Liver (tissue), 9 donors: Measurements from ENCODE around the gene PCDH9. TPM values are rescaled to one million over a fixed set of nuclear protein-coding genes. Genes with fewer than 3 reads are reported as not detected.

ENCODE experiments used
- DNase-seq: peaks from one replicate; pipeline ENCODE4 v3.0.0-alpha.2; 2017; ENCODE audit warnings: low spot score
- H3K27ac ChIP-seq, 2 donors: one replicate each; pipeline ENCODE4 v1.7.0; 2013; ENCODE audit warnings: inconsistent platforms in 2 of 2, low read length in 2 of 2, control low read depth in 1 of 2, low read depth in 1 of 2, mild to moderate bottlenecking in 1 of 2
- H3K27me3 ChIP-seq, 4 donors: one replicate each; pipeline versions ENCODE4 v1.6.1 to v1.7.0; 2013; ENCODE audit warnings: low read length in 3 of 4, inconsistent platforms in 1 of 4, mild to moderate bottlenecking in 1 of 4, moderate library complexity in 1 of 4; ENCODE audit not compliant: control insufficient read depth in 4 of 4, insufficient read depth in 4 of 4
- H3K36me3 ChIP-seq, 4 donors: one replicate each; pipeline versions ENCODE4 v1.6.1 to v1.7.0; 2013; ENCODE audit warnings: low read length in 3 of 4, mild to moderate bottlenecking in 3 of 4, low read depth in 1 of 4, moderate library complexity in 1 of 4; ENCODE audit not compliant: control insufficient read depth in 4 of 4, insufficient read depth in 3 of 4
- H3K4me1 ChIP-seq, 4 donors: one replicate each; pipeline versions ENCODE4 v1.6.1 to v1.7.0; 2013; ENCODE audit warnings: low read length in 3 of 4, mild to moderate bottlenecking in 3 of 4, moderate library complexity in 1 of 4; ENCODE audit not compliant: control insufficient read depth in 4 of 4, insufficient read depth in 4 of 4
- H3K4me3 ChIP-seq, 3 donors: one replicate each; pipeline versions ENCODE4 v1.6.1 to v1.7.0; 2013; ENCODE audit warnings: low read length in 3 of 3, control low read depth in 1 of 3, low read depth in 1 of 3, mild to moderate bottlenecking in 1 of 3
- H3K9ac ChIP-seq, 2 donors: one replicate each; pipeline ENCODE4 v1.7.0; 2013; ENCODE audit warnings: low read length in 2 of 2, mild to moderate bottlenecking in 2 of 2, moderate library complexity in 2 of 2, control low read depth in 1 of 2, low read depth in 1 of 2
- H3K9me3 ChIP-seq, 4 donors: one replicate each; pipeline versions ENCODE4 v1.6.1 to v1.7.0; 2013; ENCODE audit warnings: low read length in 3 of 4; ENCODE audit not compliant: control insufficient read depth in 4 of 4
- ATF3 ChIP-seq: IDR thresholded peaks from 2 replicates; pipeline ENCODE4 v1.6.1; 2016; ENCODE audit warnings: antibody characterized with exemption
- CTCF ChIP-seq: fragments of 150-350 bp; IDR thresholded peaks from 2 replicates; pipeline ENCODE4 v1.5.1; 2017; ENCODE audit warnings: improper control_type of control experiment, low read depth, low read length; ENCODE audit not compliant: missing input control
- EGR1 ChIP-seq, 2 donors: IDR thresholded peaks; 2 replicates each; pipeline ENCODE4 v1.6.1; 2016 to 2018; ENCODE audit warnings: antibody characterized with exemption in 2 of 2, low read depth in 2 of 2
- FOXA1 ChIP-seq: IDR thresholded peaks from 2 replicates; pipeline ENCODE4 v1.6.1; 2016; ENCODE audit warnings: antibody characterized with exemption
- FOXA2 ChIP-seq: IDR thresholded peaks from 2 replicates; pipeline ENCODE4 v1.6.1; 2016; ENCODE audit warnings: antibody characterized with exemption
- GABPA ChIP-seq, 2 donors: IDR thresholded peaks in 1 of 2; conservative IDR thresholded peaks in 1 of 2; 2 replicates each; pipeline ENCODE4 v1.6.1; 2016; ENCODE audit warnings: antibody characterized with exemption in 2 of 2, mild to moderate bottlenecking in 1 of 2, moderate library complexity in 1 of 2
- HNF4A ChIP-seq, 2 donors: conservative IDR thresholded peaks; 2 replicates each; pipeline ENCODE4 v1.6.1; 2016; ENCODE audit warnings: antibody characterized with exemption in 2 of 2, mild to moderate bottlenecking in 2 of 2
- HNF4G ChIP-seq: IDR thresholded peaks from 2 replicates; pipeline ENCODE4 v1.6.1; 2016; ENCODE audit warnings: antibody characterized with exemption
- JUND ChIP-seq, 2 donors: IDR thresholded peaks; 2 replicates each; pipeline ENCODE4 v1.6.1; 2016; ENCODE audit warnings: antibody characterized with exemption in 2 of 2
- MAX ChIP-seq: IDR thresholded peaks from 2 replicates; pipeline ENCODE4 v1.6.1; 2016; ENCODE audit warnings: antibody characterized with exemption
- NR2F2 ChIP-seq: IDR thresholded peaks from 2 replicates; pipeline ENCODE4 v1.6.1; 2016; ENCODE audit warnings: antibody characterized with exemption
- RAD21 ChIP-seq, 2 donors: IDR thresholded peaks; 2 replicates each; pipeline ENCODE4 v1.6.1; 2016; ENCODE audit warnings: antibody characterized with exemption in 2 of 2, mild to moderate bottlenecking in 2 of 2
- REST ChIP-seq: IDR thresholded peaks from 2 replicates; pipeline ENCODE4 v1.6.1; 2016; ENCODE audit warnings: antibody characterized with exemption, mild to moderate bottlenecking
- RXRA ChIP-seq, 2 donors: IDR thresholded peaks; 2 replicates each; pipeline ENCODE4 v1.6.1; 2017 to 2018; ENCODE audit warnings: antibody characterized with exemption in 2 of 2, mild to moderate bottlenecking in 1 of 2
- SP1 ChIP-seq: IDR thresholded peaks from 2 replicates; pipeline ENCODE4 v1.6.1; 2018; ENCODE audit warnings: antibody characterized with exemption, mild to moderate bottlenecking
- TAF1 ChIP-seq: conservative IDR thresholded peaks from 2 replicates; pipeline ENCODE4 v1.6.1; 2016; ENCODE audit warnings: antibody characterized with exemption, mild to moderate bottlenecking
- YY1 ChIP-seq: IDR thresholded peaks from 2 replicates; pipeline ENCODE4 v1.6.1; 2016; ENCODE audit warnings: antibody characterized with exemption, mild to moderate bottlenecking
- ZBTB33 ChIP-seq: IDR thresholded peaks from 2 replicates; pipeline ENCODE4 v1.6.1; 2016; ENCODE audit warnings: antibody characterized with exemption
- WGBS: extraction: QIAGEN DNeasy Blood & Tissue Kit; methylation state at CpG from one replicate; pipeline ENCODE4 v1.1.7; 2013; 5-methylcytosine and 5-hydroxymethylcytosine counted together
- polyA plus RNA-seq, 2 donors: library from polyadenylated mRNA; stranded (reverse) in 1 of 2; unstranded in 1 of 2; fragments of 200-250 nt in 1 of 2; fragments of >200 nt in 1 of 2; fragmentation: Nextera tagmentation in 1 of 2; extraction: Ambion mirVana in 1 of 2; gene quantifications; one replicate each; pipeline versions ENCODE4 v1.2.1 to v1.2.3, GENCODE V29; 2013 to 2015
- total RNA-seq, 2 donors: library from RNA; depleted of rRNA; stranded (reverse); fragments of >200 nt; gene quantifications; one replicate each; pipeline ENCODE4 v1.2.3, GENCODE V29; 2014
- donor health status: healthy.
- donor health status: healthy.
- donor health status: healthy.
- donor health status: healthy.
- donor health status: healthy.

Gene PCDH9
- total and polyA plus RNA-seq, 4 donors: 0.90 to 4.0 (median 2.2) TPM

- Histone ChIP-seq H3K4me1 (no peaks in the 10 kb centered on the region), H3K27me3 (no peaks in the 10 kb centered on the region), H3K9ac (no peak overlapping the region), H3K9me3 (no peaks in the 10 kb centered on the region), H3K36me3 (no peaks in the 10 kb centered on the region), H3K27ac (no peak overlapping the region), H3K4me3 (no peak overlapping the region)
- TF ChIP-seq HNF4G: no peak
- no peak for TF ChIP-seq EGR1 (IDR thresholded peaks at IDR 0.05; ENCODE audit: low read depth in 2 of 2)
- TF ChIP-seq NR2F2: no peak
- no peak for TF ChIP-seq MAX
- no peak for TF ChIP-seq GABPA (IDR thresholded peaks at IDR 0.05 in 1 of 2, conservative IDR thresholded peaks at IDR 0.05 in 1 of 2)
- TF ChIP-seq REST: no peak
- no peak for TF ChIP-seq FOXA2
- TF ChIP-seq HNF4A (conservative IDR thresholded peaks at IDR 0.05): no peak
- no peak for TF ChIP-seq ZBTB33
- TF ChIP-seq FOXA1: no peak
- TF ChIP-seq RXRA (IDR thresholded peaks at IDR 0.05): no peak
- no peak for TF ChIP-seq ATF3
- TF ChIP-seq TAF1: no peak
- no peak for TF ChIP-seq JUND (IDR thresholded peaks at IDR 0.05)
- TF ChIP-seq RAD21 (IDR thresholded peaks at IDR 0.05): no peak
- WGBS: 75% methylated on average over 5 of the region's 5 CpGs
- DNase-seq: no peak
Measured at GRCh38 chr13:66562054-66562453, 668.1 kb downstream of the PCDH9 start.

- H3K9me3 ChIP-seq: no peaks in the 10 kb centered on the region
- H3K27ac ChIP-seq: no peak overlapping the region
- TF ChIP-seq HNF4G (no peak), RXRA (IDR thresholded peaks at IDR 0.05) (no peak), YY1 (no peak), HNF4A (conservative IDR thresholded peaks at IDR 0.05) (no peak), ZBTB33 (no peak), MAX (no peak), CTCF (no peak), FOXA1 (no peak), GABPA (IDR thresholded peaks at IDR 0.05 in 1 of 2, conservative IDR thresholded peaks at IDR 0.05 in 1 of 2) (no peak), SP1 (no peak)
- no peaks in the 10 kb centered on the region for H3K4me1 ChIP-seq
- DNase-seq: no peak
- H3K36me3 ChIP-seq: no peaks in the 10 kb centered on the region
- 98% methylated on average over 26 of the region's 26 CpGs for WGBS
- H3K9ac ChIP-seq: no peak overlapping the region
- no peak overlapping the region for H3K4me3 ChIP-seq
- no peaks in the 10 kb centered on the region for H3K27me3 ChIP-seq
Measured at GRCh38 chr13:66560991-66561390, 669.1 kb downstream of the PCDH9 start.
